ENCODE data around the gene WASL. TPM values are rescaled to one million over a fixed set of nuclear protein-coding genes. Genes with fewer than 3 reads are reported as not detected.

Gene WASL
- total RNA-seq, 1 donor from 2014 or later = 33.7 TPM

- Mint-ChIP-seq H3K4me3 (ENCODE audit: unreplicated experiment) (no peak overlapping the region), H3K27me3 (ENCODE audit: unreplicated experiment) (peaks cover 12% of the 10 kb centered on the region), H3K4me1 (ENCODE audit: unreplicated experiment) (no peaks in the 10 kb centered on the region), H3K9me3 (ENCODE audit: unreplicated experiment) (no peaks in the 10 kb centered on the region), H3K27ac (ENCODE audit: unreplicated experiment) (no peak overlapping the region), H3K36me3 (ENCODE audit: low read depth, unreplicated experiment) (no peaks in the 10 kb centered on the region)
- DNase-seq (ENCODE audit: low spot score) = no peak
- TF ChIP-seq CTCF (IDR thresholded peaks at IDR 0.05; ENCODE audit: unreplicated experiment) = no peak
Measured at GRCh38 chr7:123662293-123662692, 86.5 kb downstream of the WASL start.

- no peaks in the 10 kb centered on the region for H3K36me3 Mint-ChIP-seq (ENCODE audit: low read depth, unreplicated experiment)
- H3K4me1 Mint-ChIP-seq (ENCODE audit: unreplicated experiment) = no peaks in the 10 kb centered on the region
Measured at GRCh38 chr7:123661765-123662164, 87.0 kb downstream of the WASL start.

GRCh38 chr7:123660514-123661354 lies 88.1 kb downstream of the WASL start:
- no peak overlapping the region for H3K4me3 Mint-ChIP-seq (ENCODE audit: unreplicated experiment)
- DNase-seq (ENCODE audit: low spot score) = no peak
- H3K36me3 Mint-ChIP-seq (ENCODE audit: low read depth, unreplicated experiment) = no peaks in the 10 kb centered on the region
- H3K4me1 Mint-ChIP-seq (ENCODE audit: unreplicated experiment) = no peaks in the 10 kb centered on the region
- no peaks in the 10 kb centered on the region for H3K9me3 Mint-ChIP-seq (ENCODE audit: unreplicated experiment)
- TF ChIP-seq CTCF (IDR thresholded peaks at IDR 0.05; ENCODE audit: unreplicated experiment) = no peak
- peaks cover 12% of the 10 kb centered on the region for H3K27me3 Mint-ChIP-seq (ENCODE audit: unreplicated experiment)
- H3K27ac Mint-ChIP-seq (ENCODE audit: unreplicated experiment) = no peak overlapping the region

More at GRCh38 chr7:123661765-123662164, 87.0 kb downstream of the WASL start:
- Mint-ChIP-seq H3K27ac (ENCODE audit: unreplicated experiment) (no peak overlapping the region), H3K27me3 (ENCODE audit: unreplicated experiment) (peaks cover 12% of the 10 kb centered on the region), H3K9me3 (ENCODE audit: unreplicated experiment) (no peaks in the 10 kb centered on the region), H3K4me3 (ENCODE audit: unreplicated experiment) (no peak overlapping the region)
- DNase-seq (ENCODE audit: low spot score) = no peak
- TF ChIP-seq CTCF (IDR thresholded peaks at IDR 0.05; ENCODE audit: unreplicated experiment) = no peak

- Mint-ChIP-seq H3K27me3 (ENCODE audit: unreplicated experiment) (peaks cover 12% of the 10 kb centered on the region), H3K27ac (ENCODE audit: unreplicated experiment) (no peak overlapping the region)
- no peak for TF ChIP-seq CTCF (IDR thresholded peaks at IDR 0.05; ENCODE audit: unreplicated experiment)
Measured at GRCh38 chr7:123658023-123658422, 90.8 kb downstream of the WASL start.

GRCh38 chr7:123657304-123657685 lies 91.5 kb downstream of the WASL start:
- Mint-ChIP-seq H3K27me3 (ENCODE audit: unreplicated experiment) (peaks cover 10% of the 10 kb centered on the region), H3K4me1 (ENCODE audit: unreplicated experiment) (no peaks in the 10 kb centered on the region), H3K4me3 (ENCODE audit: unreplicated experiment) (no peak overlapping the region), H3K9me3 (ENCODE audit: unreplicated experiment) (no peaks in the 10 kb centered on the region), H3K27ac (ENCODE audit: unreplicated experiment) (no peak overlapping the region), H3K36me3 (ENCODE audit: low read depth, unreplicated experiment) (no peaks in the 10 kb centered on the region)
- no peak for TF ChIP-seq CTCF (IDR thresholded peaks at IDR 0.05; ENCODE audit: unreplicated experiment)
- no peak for DNase-seq (ENCODE audit: low spot score)

More at GRCh38 chr7:123658023-123658422, 90.8 kb downstream of the WASL start:
- Mint-ChIP-seq H3K4me1 (ENCODE audit: unreplicated experiment) (no peaks in the 10 kb centered on the region), H3K4me3 (ENCODE audit: unreplicated experiment) (no peak overlapping the region), H3K9me3 (ENCODE audit: unreplicated experiment) (no peaks in the 10 kb centered on the region), H3K36me3 (ENCODE audit: low read depth, unreplicated experiment) (no peaks in the 10 kb centered on the region)
- no peak for DNase-seq (ENCODE audit: low spot score)

Measured in endothelial cell (in vitro differentiated cells).